A549 treated with Hydrocortisone at 1 μM for 4 hours (cell line): ENCODE measurements around the gene SLC25A39. TPM values are rescaled to one million over a fixed set of nuclear protein-coding genes. Genes with fewer than 3 reads are reported as not detected.

ENCODE experiments used
- total RNA-seq: library from RNA; stranded (reverse); fragments of 200-300 nt; extraction: Qiagen RNA extraction; gene quantifications from 5 replicates; pipeline ENCODE4 v1.2.3, GENCODE V29; 2022

SLC25A39 gene, protein sequence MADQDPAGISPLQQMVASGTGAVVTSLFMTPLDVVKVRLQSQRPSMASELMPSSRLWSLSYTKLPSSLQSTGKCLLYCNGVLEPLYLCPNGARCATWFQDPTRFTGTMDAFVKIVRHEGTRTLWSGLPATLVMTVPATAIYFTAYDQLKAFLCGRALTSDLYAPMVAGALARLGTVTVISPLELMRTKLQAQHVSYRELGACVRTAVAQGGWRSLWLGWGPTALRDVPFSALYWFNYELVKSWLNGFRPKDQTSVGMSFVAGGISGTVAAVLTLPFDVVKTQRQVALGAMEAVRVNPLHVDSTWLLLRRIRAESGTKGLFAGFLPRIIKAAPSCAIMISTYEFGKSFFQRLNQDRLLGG
- 156 to 206 TPM (median 192 TPM) in 5 replicates for total RNA-seq

DNA sequence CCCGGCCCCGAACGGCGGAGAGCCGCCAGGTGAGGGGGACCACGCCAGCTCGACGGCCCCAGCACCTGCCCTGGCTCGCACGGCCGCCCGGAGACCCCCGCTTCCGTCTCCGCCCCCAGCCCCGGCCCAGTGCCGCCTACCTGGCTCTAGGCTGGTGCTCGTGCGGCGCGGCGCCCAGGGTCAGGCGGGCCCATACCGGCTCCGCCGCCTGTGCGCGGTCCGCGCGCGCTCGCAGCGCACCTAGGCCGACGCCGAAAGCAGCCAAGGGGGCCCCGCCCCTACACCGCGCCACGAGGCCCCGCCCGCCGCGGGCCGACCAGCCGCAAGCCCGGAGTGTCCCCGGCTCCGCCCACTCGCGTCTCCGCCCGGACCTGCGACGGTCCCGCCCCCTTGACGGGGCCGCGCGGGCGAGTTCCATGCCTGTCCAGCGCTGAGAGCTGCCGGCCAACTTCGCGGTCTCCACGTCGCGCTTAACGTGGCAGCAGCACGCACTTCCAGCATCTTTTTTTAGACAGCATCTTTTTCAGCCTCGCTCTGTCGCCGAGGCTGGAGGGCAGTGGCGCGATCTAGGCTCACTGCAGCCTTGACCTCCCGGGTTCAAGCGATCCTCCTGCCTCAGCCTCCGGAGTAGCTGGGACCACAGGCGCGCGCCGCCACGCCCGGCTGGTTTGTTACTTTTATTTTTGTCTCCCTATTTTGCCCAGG lies at the start of gene SLC25A39:
Gene SLC25A39 (minus strand): TSS at position 253 of the 705 bp plus-strand sequence. CDS start 1,261 bp downstream, outside the sequence.

GRCh38 chr17:44363613-44364159 lies 39.1 kb upstream of the SLC25A39 start, which contains the start of gene FAM171A2:
Gene FAM171A2 (minus strand): TSS chr17:44363853. CDS start chr17:44363714, 139 bp downstream.

GRCh38 chr17:44344939-44345453 lies 20.4 kb upstream of the SLC25A39 start, which contains the start of gene GRN:
Gene GRN (plus strand): TSS chr17:44345302. CDS start chr17:44349165, 3,863 bp downstream.

GRCh38 chr17:44308320-44308818 lies 16.3 kb downstream of the SLC25A39 start, which contains the start of gene RUNDC3A:
Gene RUNDC3A (plus strand): TSS chr17:44308601. CDS start chr17:44308833, 232 bp downstream.

Other genes starting within 250 kb of the SLC25A39 start
- 13.1 to 15.3 TPM (median 15.1 TPM) in 5 replicates for gene HDAC5, start 201.2 kb downstream of the SLC25A39 start, total RNA-seq
- 9.7 to 11.4 TPM (median 10.5 TPM) in 5 replicates for gene HROB, start 182.9 kb downstream of the SLC25A39 start, total RNA-seq
- 0.07 to 0.13 TPM (median 0.12 TPM) in 3 of 5 replicates, not detected in the others for gene ASB16, start 154.1 kb downstream of the SLC25A39 start, total RNA-seq
- 40.1 to 44.4 TPM (median 41.7 TPM) in 5 replicates for gene TMUB2, start 137.9 kb downstream of the SLC25A39 start, total RNA-seq
- 60.4 to 70.2 TPM (median 65.6 TPM) in 5 replicates for gene ATXN7L3, start 124.9 kb downstream of the SLC25A39 start, total RNA-seq
- 86.3 to 105 TPM (median 89.9 TPM) in 5 replicates for gene UBTF, start 105.1 kb downstream of the SLC25A39 start, total RNA-seq
- gene SLC4A1, start 56.7 kb downstream of the SLC25A39 start, total RNA-seq, result not detected in 5 replicates
- 0.48 to 1.2 TPM (median 0.81 TPM) in 5 replicates for gene RUNDC3A, start 16.2 kb downstream of the SLC25A39 start, total RNA-seq
- 211 to 248 TPM (median 223 TPM) in 5 replicates for gene GRN, start 20.5 kb upstream of the SLC25A39 start, total RNA-seq
- 2.3 to 4.3 TPM (median 3.0 TPM) in 5 replicates for gene FAM171A2, start 39.0 kb upstream of the SLC25A39 start, total RNA-seq
- gene ITGA2B, start 64.8 kb upstream of the SLC25A39 start, total RNA-seq, result 1.2 to 1.9 TPM (median 1.6 TPM) in 5 replicates
- gene GPATCH8, start 178.6 kb upstream of the SLC25A39 start, total RNA-seq, result 16.0 to 26.4 TPM (median 21.7 TPM) in 5 replicates
- gene FZD2, start 232.7 kb upstream of the SLC25A39 start, total RNA-seq, result 26.3 to 36.5 TPM (median 32.4 TPM) in 5 replicates